ENCODE results near the gene SHANK1.

DNA sequence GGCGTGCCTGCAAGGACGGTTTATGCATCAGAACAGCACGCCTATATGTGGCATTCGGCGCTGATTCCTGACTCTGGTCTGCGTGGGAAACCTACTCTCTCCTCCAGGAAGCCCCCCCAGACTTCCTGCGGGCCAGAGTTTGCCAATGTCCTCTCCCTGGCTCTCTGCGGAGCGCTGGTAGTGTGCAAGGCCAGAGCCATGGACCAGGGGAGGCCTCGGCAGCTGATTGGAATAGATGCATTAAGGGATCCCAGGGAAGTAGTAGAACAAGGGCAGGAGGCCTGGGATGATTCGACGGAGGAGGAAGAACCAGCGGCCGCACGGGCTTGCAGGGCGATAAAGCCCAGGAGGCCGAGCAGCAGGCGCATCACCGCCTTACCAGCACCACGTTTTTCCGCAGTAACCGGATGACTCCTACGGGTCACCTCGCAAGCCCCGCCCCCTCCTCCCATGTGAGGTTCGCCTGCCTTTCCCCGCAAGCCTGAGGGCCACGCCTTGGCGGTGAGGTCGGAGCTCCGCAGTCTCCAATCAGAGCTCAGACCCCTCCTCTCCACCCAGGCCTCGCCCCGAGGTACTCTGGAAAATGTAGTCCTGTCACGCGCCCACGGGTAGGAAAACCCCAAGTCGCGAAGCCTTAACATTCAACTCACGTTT is 8.6 kb upstream of the SHANK1 start:
- no peak for TF ChIP-seq TAF1 (IDR thresholded peaks at IDR 0.05; ENCODE audit: borderline replicate concordance, insufficient read depth, low read length)
- no peak for TF ChIP-seq POLR2AphosphoS5 (IDR thresholded peaks at IDR 0.05; ENCODE audit: low read depth, low read length)
- TF ChIP-seq SIN3A (IDR thresholded peaks at IDR 0.05; ENCODE audit: borderline replicate concordance, insufficient read depth, low read length), result no peak

Data from PFSK-1 (cell line).